HUES6 (cell line): ENCODE data around the gene NDE1.

Experiments
- H3K27ac ChIP-seq: 2 replicates; pipeline ENCODE4 v1.7.0; 2013; ENCODE audit warnings: low read depth, mild to moderate bottlenecking, low read length, inconsistent platforms
- H3K27me3 ChIP-seq: 2 replicates; pipeline ENCODE4 v1.6.1; 2013; ENCODE audit warnings: low read length; ENCODE audit not compliant: control insufficient read depth, insufficient read depth
- H3K36me3 ChIP-seq: 2 replicates; pipeline ENCODE4 v1.6.1; 2013; ENCODE audit warnings: low read length; ENCODE audit not compliant: control insufficient read depth, insufficient read depth
- H3K4me1 ChIP-seq: 2 replicates; pipeline ENCODE4 v1.6.1; 2013; ENCODE audit warnings: low read length; ENCODE audit not compliant: control insufficient read depth, insufficient read depth
- H3K4me3 ChIP-seq: 2 replicates; pipeline ENCODE4 v1.5.1; 2013; ENCODE audit warnings: low read depth, low read length
- H3K9ac ChIP-seq: one replicate; pipeline ENCODE4 v1.6.1; 2013; ENCODE audit warnings: mild to moderate bottlenecking, low read length
- H3K9me3 ChIP-seq: 2 replicates; pipeline ENCODE4 v1.6.1; 2013; ENCODE audit warnings: low read depth, low read length; ENCODE audit not compliant: control insufficient read depth, insufficient read depth

NDE1 gene

GRCh38 chr16:15757077-15757386 is 107.0 kb downstream of the NDE1 start:
- no peaks in the 10 kb centered on the region for H3K36me3 ChIP-seq

DNA sequence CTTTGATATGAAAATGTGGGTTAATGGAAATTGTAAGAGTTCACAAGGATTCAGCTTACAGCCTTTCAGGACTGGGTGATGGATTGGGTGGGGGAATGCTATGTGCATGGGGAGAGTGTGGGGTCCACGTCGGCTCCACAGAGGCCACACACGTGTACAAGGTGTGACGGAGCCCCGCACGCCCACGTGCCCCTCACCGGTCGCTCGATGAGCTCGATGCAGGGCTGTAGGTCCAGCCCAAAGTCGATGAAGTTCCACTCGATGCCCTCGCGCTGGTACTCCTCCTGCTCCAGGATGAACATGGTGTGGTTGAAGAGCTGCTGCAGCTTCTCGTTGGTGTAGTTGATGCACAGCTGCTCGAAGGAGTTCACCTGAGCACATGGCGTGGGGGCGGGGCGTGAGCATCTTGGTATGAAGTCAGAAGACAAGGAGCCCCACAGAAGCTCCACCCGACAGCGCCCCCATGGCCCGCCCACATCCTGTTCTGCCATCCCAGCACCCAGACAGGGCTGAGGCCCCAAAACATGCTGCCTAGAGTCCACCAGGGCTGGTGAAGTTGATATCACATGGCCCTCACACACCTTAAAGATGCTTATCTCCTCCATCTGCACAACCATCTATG is 107.7 kb downstream of the NDE1 start:
- Histone ChIP-seq H3K36me3 (no peaks in the 10 kb centered on the region), H3K9ac (no peak overlapping the region)

More at GRCh38 chr16:15757077-15757386, 107.0 kb downstream of the NDE1 start:
- no peak overlapping the region for H3K4me3 ChIP-seq
- H3K9me3 ChIP-seq = no peaks in the 10 kb centered on the region
- H3K9ac ChIP-seq = no peak overlapping the region
- no peak overlapping the region for H3K27ac ChIP-seq
- no peaks in the 10 kb centered on the region for H3K27me3 ChIP-seq
- no peaks in the 10 kb centered on the region for H3K4me1 ChIP-seq

DNA sequence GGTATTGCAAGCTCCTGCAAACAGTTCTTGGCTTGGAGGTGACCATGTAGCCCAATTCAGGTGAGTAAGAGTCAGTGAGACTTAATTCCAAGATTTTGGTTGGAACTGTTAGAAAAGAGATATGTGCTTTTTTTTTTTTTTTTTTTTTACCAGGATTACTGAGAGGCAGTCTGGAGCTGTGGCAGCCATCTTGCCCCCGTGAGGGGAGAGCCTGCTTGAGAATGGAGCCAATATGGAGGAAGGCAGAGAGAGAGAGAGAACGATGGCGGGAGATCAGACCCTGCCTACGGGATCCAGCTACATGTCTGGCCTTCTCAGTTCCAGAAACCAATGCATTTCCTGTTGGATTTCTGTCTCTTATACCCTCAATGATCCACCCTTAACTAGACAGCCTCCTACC is 109.0 kb downstream of the NDE1 start:
- Histone ChIP-seq H3K27me3 (no peaks in the 10 kb centered on the region), H3K4me1 (no peaks in the 10 kb centered on the region), H3K9me3 (no peaks in the 10 kb centered on the region), H3K36me3 (no peaks in the 10 kb centered on the region), H3K4me3 (no peak overlapping the region), H3K9ac (no peak overlapping the region), H3K27ac (no peak overlapping the region)

More for the DNA sequence above, 107.7 kb downstream of the NDE1 start:
- Histone ChIP-seq H3K9me3 (no peaks in the 10 kb centered on the region), H3K27me3 (no peaks in the 10 kb centered on the region), H3K4me3 (no peak overlapping the region), H3K27ac (no peak overlapping the region), H3K4me1 (no peaks in the 10 kb centered on the region)

DNA sequence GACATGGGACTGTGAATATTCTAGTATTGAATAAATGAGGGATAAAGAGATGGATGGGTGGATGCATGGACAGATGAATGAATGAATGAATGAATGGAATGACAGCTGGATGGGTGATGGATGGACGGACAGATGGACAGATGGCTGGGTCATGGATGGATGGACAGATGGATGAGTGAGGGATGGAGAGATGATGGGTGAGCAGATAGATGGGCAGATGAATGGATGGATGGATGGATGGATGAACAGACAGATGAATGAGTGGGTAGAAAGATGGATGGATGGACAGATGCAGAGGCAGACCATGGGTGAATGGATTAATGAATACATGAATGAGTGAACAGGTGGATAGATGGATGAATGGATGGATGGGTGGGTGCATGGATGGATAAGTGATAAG is 110.1 kb downstream of the NDE1 start:
- H3K4me1 ChIP-seq = no peaks in the 10 kb centered on the region
- no peaks in the 10 kb centered on the region for H3K27me3 ChIP-seq
- H3K36me3 ChIP-seq = no peaks in the 10 kb centered on the region
- no peaks in the 10 kb centered on the region for H3K9me3 ChIP-seq
- H3K27ac ChIP-seq = no peak overlapping the region
- H3K9ac ChIP-seq = no peak overlapping the region
- no peak overlapping the region for H3K4me3 ChIP-seq

GRCh38 chr16:15764112-15764511 is 114.1 kb downstream of the NDE1 start:
- H3K27ac ChIP-seq = no peak overlapping the region
- H3K9me3 ChIP-seq = no peaks in the 10 kb centered on the region
- no peaks in the 10 kb centered on the region for H3K36me3 ChIP-seq
- no peaks in the 10 kb centered on the region for H3K27me3 ChIP-seq
- no peaks in the 10 kb centered on the region for H3K4me1 ChIP-seq
- no peak overlapping the region for H3K9ac ChIP-seq
- H3K4me3 ChIP-seq = no peak overlapping the region

- H3K36me3 ChIP-seq = no peaks in the 10 kb centered on the region
- no peaks in the 10 kb centered on the region for H3K9me3 ChIP-seq
- no peaks in the 10 kb centered on the region for H3K27me3 ChIP-seq
- no peak overlapping the region for H3K4me3 ChIP-seq
- no peaks in the 10 kb centered on the region for H3K4me1 ChIP-seq
- no peak overlapping the region for H3K9ac ChIP-seq
- no peak overlapping the region for H3K27ac ChIP-seq
These were observed 115.1 kb downstream of the NDE1 start for GRCh38 chr16:15765116-15765515.

GRCh38 chr16:15765880-15766279 is 115.8 kb downstream of the NDE1 start:
- no peak overlapping the region for H3K27ac ChIP-seq
- no peaks in the 10 kb centered on the region for H3K27me3 ChIP-seq
- no peaks in the 10 kb centered on the region for H3K9me3 ChIP-seq
- H3K4me1 ChIP-seq = no peaks in the 10 kb centered on the region
- no peak overlapping the region for H3K4me3 ChIP-seq
- no peak overlapping the region for H3K9ac ChIP-seq
- no peaks in the 10 kb centered on the region for H3K36me3 ChIP-seq

GRCh38 chr16:15766918-15767317 is 116.9 kb downstream of the NDE1 start:
- H3K9ac ChIP-seq = no peak overlapping the region
- H3K4me3 ChIP-seq = no peak overlapping the region
- no peaks in the 10 kb centered on the region for H3K27me3 ChIP-seq
- H3K27ac ChIP-seq = no peak overlapping the region
- no peaks in the 10 kb centered on the region for H3K4me1 ChIP-seq
- H3K36me3 ChIP-seq = no peaks in the 10 kb centered on the region
- H3K9me3 ChIP-seq = no peaks in the 10 kb centered on the region

DNA sequence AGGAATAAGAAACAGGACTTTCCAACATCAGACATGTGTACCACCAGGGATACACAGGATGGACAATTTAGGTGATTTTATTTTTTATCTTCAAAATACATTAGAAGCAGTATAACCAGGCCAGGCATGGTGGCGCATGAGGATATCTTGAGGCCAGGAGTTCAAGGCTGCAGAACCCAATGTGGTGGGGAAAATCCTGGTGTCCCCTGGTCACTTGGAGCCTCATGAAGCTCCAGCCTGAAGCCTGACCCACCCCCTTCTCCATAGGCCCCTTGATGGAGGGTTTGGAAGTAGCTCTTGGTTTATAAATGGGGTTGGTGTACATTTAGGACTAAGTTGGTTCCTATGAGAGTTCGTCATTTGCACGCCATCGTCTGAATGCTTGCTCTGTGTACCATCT is 118.2 kb downstream of the NDE1 start:
- Histone ChIP-seq H3K27ac (no peak overlapping the region), H3K4me1 (no peaks in the 10 kb centered on the region), H3K9ac (no peak overlapping the region), H3K4me3 (no peak overlapping the region), H3K27me3 (no peaks in the 10 kb centered on the region), H3K9me3 (no peaks in the 10 kb centered on the region), H3K36me3 (no peaks in the 10 kb centered on the region)

DNA sequence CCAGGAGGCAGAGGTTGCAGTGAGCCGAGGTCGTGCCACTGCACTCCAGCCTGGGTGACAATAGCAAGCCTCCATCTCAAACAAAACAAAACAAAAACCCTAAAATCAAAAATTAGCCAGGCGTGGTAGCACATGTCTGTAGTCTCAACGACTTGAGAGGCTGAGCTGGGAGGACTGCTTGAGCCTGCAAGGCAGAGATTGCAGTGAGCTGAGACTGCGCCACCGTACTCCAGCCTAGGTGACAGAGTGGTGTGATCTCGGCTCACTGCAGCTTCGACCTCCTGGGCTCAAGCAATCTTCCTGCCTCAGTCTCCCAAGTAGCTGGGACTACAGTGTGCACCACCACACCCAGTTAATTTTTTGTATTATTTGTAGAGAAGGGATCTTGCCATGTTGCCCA is 119.2 kb downstream of the NDE1 start:
- H3K27me3 ChIP-seq = no peaks in the 10 kb centered on the region
- no peak overlapping the region for H3K4me3 ChIP-seq
- H3K27ac ChIP-seq = no peak overlapping the region
- H3K4me1 ChIP-seq = no peaks in the 10 kb centered on the region
- no peaks in the 10 kb centered on the region for H3K36me3 ChIP-seq
- H3K9me3 ChIP-seq = no peaks in the 10 kb centered on the region
- no peak overlapping the region for H3K9ac ChIP-seq

DNA sequence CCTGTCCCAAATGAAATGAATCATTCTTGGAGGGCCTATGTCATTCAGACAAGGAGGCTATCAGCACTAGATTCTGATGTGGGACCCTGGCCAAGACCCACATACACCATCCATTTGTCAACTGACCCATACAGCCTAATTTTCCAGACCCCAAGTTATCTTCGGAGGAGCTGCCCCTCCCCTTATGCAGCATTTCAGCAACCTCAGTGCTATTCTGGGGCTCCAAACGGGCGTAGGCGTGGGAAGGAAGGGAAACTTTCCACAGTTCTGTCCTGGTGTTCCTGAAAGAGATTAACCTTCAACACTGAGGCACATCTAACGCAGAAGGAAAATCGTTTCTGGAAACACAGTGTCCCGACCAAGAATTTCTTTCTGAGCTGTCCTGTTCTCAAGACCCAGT is 120.1 kb downstream of the NDE1 start:
- no peaks in the 10 kb centered on the region for H3K9me3 ChIP-seq
- no peak overlapping the region for H3K4me3 ChIP-seq
- H3K4me1 ChIP-seq = no peaks in the 10 kb centered on the region
- H3K9ac ChIP-seq = no peak overlapping the region
- no peaks in the 10 kb centered on the region for H3K36me3 ChIP-seq
- no peaks in the 10 kb centered on the region for H3K27me3 ChIP-seq
- H3K27ac ChIP-seq = no peak overlapping the region

DNA sequence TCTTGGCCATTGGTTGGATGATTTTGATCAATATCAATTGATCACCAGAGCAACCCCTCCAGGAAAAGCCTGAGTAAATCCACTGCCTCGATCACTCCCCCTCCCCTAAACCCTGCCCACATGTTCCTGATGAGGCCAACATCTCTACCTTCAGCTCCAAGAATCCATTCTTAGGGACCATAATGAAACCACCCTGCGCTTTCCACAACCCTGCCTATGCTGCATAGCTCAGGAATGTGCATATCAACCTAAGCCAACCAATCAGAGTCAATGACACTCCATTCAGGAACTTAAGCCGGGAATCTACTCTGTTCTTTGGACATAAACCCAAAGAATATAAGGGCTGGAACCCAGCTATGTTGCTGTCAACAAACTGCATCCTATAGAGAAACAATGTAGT is 120.5 kb downstream of the NDE1 start:
- Histone ChIP-seq H3K27me3 (no peaks in the 10 kb centered on the region), H3K9ac (no peak overlapping the region), H3K4me1 (no peaks in the 10 kb centered on the region), H3K27ac (no peak overlapping the region), H3K36me3 (no peaks in the 10 kb centered on the region), H3K9me3 (no peaks in the 10 kb centered on the region), H3K4me3 (no peak overlapping the region)
